Ovary (tissue), 9 donors: ENCODE results near the gene LMO1. TPM values are rescaled to one million over a fixed set of nuclear protein-coding genes. Genes with fewer than 3 reads are reported as not detected.

Experiments
- DNase-seq, 5 donors: peaks; one replicate each; pipeline ENCODE4 v3.0.0-alpha.2; 2019 to 2020
- H3K27ac ChIP-seq, 2 donors: fragments of 200-600 bp; one replicate each; pipeline versions ENCODE4 v1.5.1 to v1.8.0; 2019 to 2022
- H3K27me3 ChIP-seq: fragments of 200-600 bp; one replicate; pipeline ENCODE4 v1.8.0; 2022
- H3K36me3 ChIP-seq: fragments of 200-600 bp; sonication (generic); one replicate; pipeline ENCODE4 v1.5.1; 2019
- H3K4me1 ChIP-seq: one replicate; pipeline ENCODE4 v1.8.1; 2013; ENCODE audit warnings: mild to moderate bottlenecking, moderate library complexity; ENCODE audit not compliant: insufficient read depth
- H3K4me3 ChIP-seq: fragments of 200-600 bp; sonication (generic); one replicate; pipeline ENCODE4 v1.5.1; 2017
- H3K9me3 ChIP-seq, 2 donors: fragments of 200-600 bp in 1 of 2; sonication (generic) in 1 of 2; one replicate each; pipeline versions ENCODE4 v1.5.1 to v1.8.1; 2013 to 2019; ENCODE audit warnings: mild to moderate bottlenecking in 1 of 2, moderate library complexity in 1 of 2
- CTCF ChIP-seq, 3 donors: fragments of 450-650 bp in 2 of 3; fragments of 200-600 bp in 1 of 3; IDR thresholded peaks; one replicate each; pipeline versions ENCODE4 v1.5.1 to v1.8.0; 2016 to 2022; ENCODE audit warnings: antibody characterized with exemption in 3 of 3, mild to moderate bottlenecking in 1 of 3
- EP300 ChIP-seq: sonication (generic); formaldehyde crosslinking; IDR thresholded peaks from one replicate; pipeline ENCODE4 v1.6.1; 2017; ENCODE audit warnings: antibody characterized with exemption
- POLR2A ChIP-seq: fragments of 450-650 bp; IDR thresholded peaks from one replicate; pipeline ENCODE4 v1.6.1; 2017; ENCODE audit warnings: antibody characterized with exemption, mild to moderate bottlenecking, moderate library complexity
- WGBS, 3 donors: extraction: QIAGEN DNeasy Blood & Tissue Kit in 1 of 3; methylation state at CpG; one replicate each; pipeline versions ENCODE4 v1.1.5 to v1.1.7; 2013 to 2017; 5-methylcytosine and 5-hydroxymethylcytosine counted together
- intact Hi-C, 4 donors: fragments of 100-400 bp; cut with DNase I; formaldehyde crosslinking; loops; one replicate each; pipeline versions ENCODE4 v1.11.0 to v1.15.1; 2022 to 2023
- polyA plus RNA-seq, 2 donors: library from polyadenylated mRNA; stranded (reverse); fragments of 200-250 nt in 1 of 2; fragments of 350-450 nt in 1 of 2; fragmentation: Illumina TruSeq in 1 of 2; extraction: RNeasy Lipid Tissue Mini Kit (QIAGEN cat#74804) in 1 of 2; gene quantifications; one replicate each; pipeline ENCODE4 v1.2.3, GENCODE V29; 2013 to 2014
- total RNA-seq, 7 donors: library from RNA; depleted of rRNA in 2 of 7; stranded (reverse); fragments of >200 nt in 2 of 7; fragmentation: NEBNext Ultra II Directional in 3 of 7; extraction: Animal tissue kit (Norgen Biotek cat#: 25700) in 3 of 7; gene quantifications; one replicate each; pipeline versions ENCODE4 v1.1.0 to v1.2.4, GENCODE V29; 2016 to 2023
- donor health status: DM: no; HTN: no; CAD: no; lungs with moderate emphysema.
- donor health status: DM: no; HTN: no; CAD: no.
- donor health status: Bipolar disorder and iron deficiency.
- donor health status: DM: yes; HTN: yes; CAD: no.
- donor health status: DM: no; HTN: no; CAD: no.
- donor health status: DM: yes; HTN: yes; CAD: no.

Gene LMO1
- total and polyA plus RNA-seq, 9 donors, result 0.18 to 0.55 (median 0.32) TPM; not detected in 6

- intact Hi-C loops, result no loop called here
- Histone ChIP-seq H3K27me3 (no peaks in the 10 kb centered on the region), H3K4me3 (no peak overlapping the region), H3K9me3 (no peaks in the 10 kb centered on the region), H3K4me1 (no peaks in the 10 kb centered on the region), H3K36me3 (no peaks in the 10 kb centered on the region), H3K27ac (no peak overlapping the region)
- 61 to 72% (median 61%) methylated on average over 5 of the region's 5 CpGs for WGBS, 3 donors
- DNase-seq, result no peak
- TF ChIP-seq CTCF (IDR thresholded peaks at IDR 0.05) (no peak), POLR2A (no peak), EP300 (no peak)
Measured at GRCh38 chr11:8204025-8204424, 59.7 kb downstream of the LMO1 start.

GRCh38 chr11:8203414-8203715, 60.3 kb downstream of the LMO1 start:
- intact Hi-C loops, result no loop called here
- Histone ChIP-seq H3K27ac (no peak overlapping the region), H3K9me3 (no peaks in the 10 kb centered on the region), H3K4me1 (no peaks in the 10 kb centered on the region), H3K36me3 (no peaks in the 10 kb centered on the region), H3K27me3 (no peaks in the 10 kb centered on the region), H3K4me3 (no peak overlapping the region)
- DNase-seq, result no peak
- 79 to 95% (median 90%) methylated on average over 2 of the region's 2 CpGs for WGBS, 3 donors
- no peak for TF ChIP-seq CTCF (IDR thresholded peaks at IDR 0.05)
- no peak for TF ChIP-seq EP300
- TF ChIP-seq POLR2A, result no peak

GRCh38 chr11:8202516-8203413, 60.9 kb downstream of the LMO1 start:
- no peaks in the 10 kb centered on the region for H3K27me3 ChIP-seq
- TF ChIP-seq EP300 (no peak), POLR2A (no peak), CTCF (IDR thresholded peaks at IDR 0.05) (no peak)
- H3K27ac ChIP-seq, result no peak overlapping the region
- 64 to 76% (median 70%) methylated on average over 11 of the region's 11 CpGs for WGBS, 3 donors
- H3K36me3 ChIP-seq, result no peaks in the 10 kb centered on the region
- H3K9me3 ChIP-seq, result no peaks in the 10 kb centered on the region
- H3K4me3 ChIP-seq, result no peak overlapping the region
- no peaks in the 10 kb centered on the region for H3K4me1 ChIP-seq
- intact Hi-C loops, result no loop called here
- no peak for DNase-seq

GRCh38 chr11:8201644-8202365, 61.9 kb downstream of the LMO1 start:
- 47 to 64% (median 49%) methylated on average over 4 of the region's 4 CpGs for WGBS, 3 donors
- no peak for TF ChIP-seq EP300
- TF ChIP-seq POLR2A, result no peak
- no peak for TF ChIP-seq CTCF (IDR thresholded peaks at IDR 0.05)
- intact Hi-C loops, result no loop called here
- DNase-seq, result no peak
- Histone ChIP-seq H3K9me3 (no peaks in the 10 kb centered on the region), H3K4me3 (no peak overlapping the region), H3K36me3 (no peaks in the 10 kb centered on the region), H3K27me3 (no peaks in the 10 kb centered on the region), H3K4me1 (no peaks in the 10 kb centered on the region), H3K27ac (no peak overlapping the region)
